HepG2 (cell line): ENCODE data around the gene CASKIN1. TPM values are rescaled to one million over a fixed set of nuclear protein-coding genes. Genes with fewer than 3 reads are reported as not detected.
A peak's percentile ranks its signal among the peaks of the same experiment; 100 is the strongest.

Source experiments
- ATAC-seq: fragments of 200-7000 bp; cut with Tn5 transposase; 3 replicates; pipeline ENCODE4 v1.9.1; 2020; ENCODE audit warnings: mild to moderate bottlenecking, moderate library complexity
- BruUV-seq: library from RNA; stranded (reverse); fragments of 400-500 nt; replicated peaks from 2 replicates; lab custom pipeline; 2021; lab: Mats Ljungman, UMichigan
- CTCF ChIA-PET: fragments of 300-600 bp; formaldehyde crosslinking; extraction: SDS; loops from one replicate; lab custom pipeline; 2021; ENCODE audit warnings: low total read pairs, inconsistent platforms, low intra/inter-chr PET ratio; lab: Yijun Ruan, JAX
- POLR2A ChIA-PET: fragments of 350-600 bp; sonication (Branson Sonifier 250); formaldehyde crosslinking; loops from one replicate; lab custom pipeline; 2020; ENCODE audit warnings: antibody characterized with exemption, inconsistent platforms; lab: Yijun Ruan, JAX
- DNase-seq: peaks from one replicate; pipeline ENCODE4 v3.0.0-alpha.2; 2015; ENCODE audit warnings: low spot score
- FAIRE-seq: peaks from 3 replicates; lab custom pipeline; 2011; peaks lifted over from hg19 to GRCh38; lab: Jason Lieb, UNC
- H2AFZ ChIP-seq: one replicate; pipeline ENCODE4 v1.6.1; 2011; ENCODE audit warnings: low read length, inconsistent platforms
- H3K27ac ChIP-seq: fragments of 300-600 bp; 3 replicates; pipeline ENCODE4 v1.8.0; 2011; ENCODE audit warnings: mixed run types, mild to moderate bottlenecking, mixed read lengths, low read length, inconsistent platforms; ENCODE audit not compliant: insufficient read depth; ENCODE audit errors: extremely low read length
- H3K27me3 ChIP-seq, 2 experiments: fragments of 200-600 bp in 1 of 2; 2 replicates in 1 of 2; 3 replicates in 1 of 2; pipeline versions ENCODE4 v1.6.0 to v1.8.0; 2011; ENCODE audit warnings: low read length in 2 of 2, mild to moderate bottlenecking in 2 of 2, moderate library complexity in 2 of 2, inconsistent platforms in 1 of 2; ENCODE audit not compliant: insufficient read depth in 2 of 2, control insufficient read depth in 1 of 2
- H3K36me3 ChIP-seq, 2 experiments: fragments of 200-600 bp in 1 of 2; replicated peaks in 1 of 2; 2 replicates in 1 of 2; 3 replicates in 1 of 2; pipeline versions ENCODE4 v1.5.1 to v1.8.0; 2011; ENCODE audit warnings: low read length in 2 of 2, inconsistent platforms in 1 of 2; ENCODE audit not compliant: insufficient read depth in 2 of 2, control insufficient read depth in 1 of 2
- H3K4me1 ChIP-seq: 2 replicates; pipeline ENCODE4 v1.5.1; 2012; ENCODE audit warnings: low read length, inconsistent platforms; ENCODE audit not compliant: insufficient read depth
- H3K4me2 ChIP-seq: 2 replicates; pipeline ENCODE4 v1.6.0; 2011; ENCODE audit warnings: low read depth, low read length, inconsistent platforms
- H3K4me3 ChIP-seq, 3 experiments: fragments of 200-600 bp in 1 of 3; sonication (generic), shearing (Covaris generic) in 1 of 3; replicated peaks in 1 of 3; 2 replicates each; pipeline ENCODE4 v1.5.1; 2011 to 2016; ENCODE audit warnings: low read length in 3 of 3, inconsistent platforms in 2 of 3, low read depth in 2 of 3, mild to moderate bottlenecking in 2 of 3, control low read depth in 1 of 3, mixed read lengths in 1 of 3; ENCODE audit not compliant: insufficient read depth in 1 of 3
- H3K79me2 ChIP-seq: one replicate; pipeline ENCODE4 v1.6.1; 2011; ENCODE audit warnings: low read length, inconsistent platforms; ENCODE audit not compliant: insufficient read depth
- H3K9ac ChIP-seq: 2 replicates; pipeline ENCODE4 v1.6.0; 2011; ENCODE audit warnings: mild to moderate bottlenecking, low read depth, low read length, inconsistent platforms; ENCODE audit not compliant: insufficient read depth
- H3K9me3 ChIP-seq: 2 replicates; pipeline ENCODE4 v1.5.1; 2012; ENCODE audit warnings: mild to moderate bottlenecking, low read length
- H4K20me1 ChIP-seq: 2 replicates; pipeline ENCODE4 v1.6.0; 2011; ENCODE audit warnings: inconsistent platforms, mild to moderate bottlenecking, low read length, moderate library complexity; ENCODE audit not compliant: insufficient read depth
- ARNT ChIP-seq: fragments of 450-650 bp; IDR thresholded peaks from 2 replicates; pipeline ENCODE4 v1.6.1; 2017
- CBX2 ChIP-seq, 2 experiments: fragments of 200-600 bp in 1 of 2; sonication (generic); formaldehyde crosslinking in 1 of 2; IDR thresholded peaks; 2 replicates each; pipeline versions ENCODE4 v1.7.0 to v1.8.1; 2018 to 2022; ENCODE audit warnings: low read depth in 2 of 2, low read length in 1 of 2, mild to moderate bottlenecking in 1 of 2, missing genetic modification reagents in 1 of 2
- RFX5 ChIP-seq: IDR thresholded peaks from 2 replicates; pipeline ENCODE4 v1.6.1; 2011; ENCODE audit warnings: low read depth, low read length, improper control_type of control experiment
- TAF15 ChIP-seq: fragments of 200-400 bp; formaldehyde crosslinking; IDR thresholded peaks from one replicate; pipeline ENCODE4 v1.6.1; 2018; ENCODE audit warnings: mild to moderate bottlenecking, low read depth, low read length; ENCODE audit not compliant: poor library complexity, severe bottlenecking
- ZNF446 ChIP-seq: sonication (generic); formaldehyde crosslinking; IDR thresholded peaks from 2 replicates; pipeline ENCODE4 v1.5.0; 2020; ENCODE audit warnings: mild to moderate bottlenecking, missing genetic modification reagents
- ZNF564 ChIP-seq: sonication (generic); formaldehyde crosslinking; IDR thresholded peaks from 2 replicates; pipeline ENCODE4 v1.8.1; 2023; ENCODE audit warnings: mild to moderate bottlenecking, missing genetic modification reagents
- ZNF7 ChIP-seq: IDR thresholded peaks from 2 replicates; pipeline ENCODE4 v1.6.1; 2016; ENCODE audit warnings: missing biosample characterization, missing genetic modification reagents
- ZNF891 ChIP-seq: sonication (generic); formaldehyde crosslinking; IDR thresholded peaks from 2 replicates; pipeline ENCODE4 v1.5.0; 2020; ENCODE audit warnings: mild to moderate bottlenecking, missing genetic modification reagents
- WGBS: methylation state at CpG from one replicate; pipeline ENCODE4 v1.1.6; 2017; ENCODE audit warnings: low lambda C conversion rate; 5-methylcytosine and 5-hydroxymethylcytosine counted together
- in situ Hi-C: cut with HindIII; loops from 2 replicates; pipeline ENCODE4 v1.10.0; 2017; ENCODE audit warnings: low pct_unique_long_range_greater_than_20kb; ENCODE audit not compliant: extremely low pct_ligation_motif_present
- intact Hi-C: fragments of 100-400 bp; cut with micrococcal nuclease; formaldehyde crosslinking; loops from one replicate; pipeline ENCODE4 v1.10.0; 2022; ENCODE audit not compliant: unreplicated experiment
- polyA plus RNA-seq, 8 experiments: library from polyadenylated mRNA; depleted of rRNA in 3 of 8; stranded (reverse) in 7 of 8; unstranded in 1 of 8; fragments of >200 nt; fragmentation: Illumina TruSeq in 4 of 8; extraction: Trizol in 4 of 8; gene quantifications; 2 replicates each; pipeline versions ENCODE4 v1.2.1 to v1.2.3, GENCODE V29; 2011 to 2016; ENCODE audit warnings: low read depth in 4 of 8, missing spikeins in 1 of 8, mixed read lengths in 1 of 8; ENCODE audit not compliant: insufficient read depth in 1 of 8
- total RNA-seq, 5 experiments: library from RNA; depleted of rRNA; stranded (reverse); fragments of >200 nt; fragmentation: Illumina TruSeq; extraction: Trizol; gene quantifications; 2 replicates each; pipeline ENCODE4 v1.2.3, GENCODE V29; 2016; ENCODE audit warnings: low read depth in 1 of 5
- TF ChIP-seq, protein P1 (sequence below): sonication (generic); formaldehyde crosslinking; IDR thresholded peaks from 2 replicates; pipeline ENCODE4 v1.4.0; 2020; ENCODE audit warnings: missing genetic modification reagents
- TF ChIP-seq, protein P2 (sequence below): IDR thresholded peaks from 2 replicates; pipeline ENCODE4 v1.6.1; 2016; ENCODE audit warnings: mild to moderate bottlenecking
- TF ChIP-seq, protein P3 (sequence below): sonication (generic); formaldehyde crosslinking; IDR thresholded peaks from 2 replicates; pipeline ENCODE4 v1.4.0; 2020; ENCODE audit warnings: missing genetic modification reagents, borderline replicate concordance

The CASKIN1 gene
- total and polyA plus RNA-seq, 2 of the 13 experiments (the other 11 are each of a cell fraction or from before 2014, with no cell fraction given): 1.2 to 2.2 TPM

DNA sequence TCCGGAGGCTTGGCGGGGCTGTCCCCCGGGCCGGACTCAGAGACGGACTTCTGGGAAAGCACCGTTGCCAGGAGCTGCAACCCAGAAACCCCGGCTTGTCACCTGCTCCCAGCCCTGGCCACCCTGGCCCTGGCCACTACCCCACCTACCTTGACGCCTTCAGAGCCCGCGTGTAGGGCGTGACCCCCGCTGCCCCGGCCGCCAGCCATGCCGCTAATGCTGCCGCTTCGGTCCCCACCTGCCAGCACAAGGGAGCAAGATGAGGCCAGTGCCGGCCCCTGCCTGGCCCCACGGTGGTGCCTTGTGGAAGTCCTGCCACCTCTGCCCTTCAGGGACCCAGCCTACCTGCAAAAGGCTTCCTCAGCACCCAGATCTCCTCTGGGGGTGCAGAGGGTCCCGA, 11.4 kb downstream of the CASKIN1 start:
- ChIA-PET POLR2A (interaction anchor here (1.2 kb wide), 1 partner anchor 30 kb away, joined by 4 read pairs; the partner anchor contains the start of gene TRAF7), CTCF (no interaction called here)
- 76% methylated on average over 7 of the region's 20 CpGs for WGBS
- Histone ChIP-seq H3K27me3 (no peaks in the 10 kb centered on the region), H3K36me3 (no peaks in the 10 kb centered on the region), H3K9me3 (no peaks in the 10 kb centered on the region), H2AFZ (no peak overlapping the region), H3K4me1 (peaks cover 24% of the 10 kb centered on the region), H3K4me3 (no peak overlapping the region), H3K79me2 (no peaks in the 10 kb centered on the region), H4K20me1 (no peaks in the 10 kb centered on the region), H3K27ac (no peak overlapping the region), H3K9ac (no peak overlapping the region), H3K4me2 (no peak overlapping the region)
- intact Hi-C loops (no loop called here), in situ Hi-C loops (no loop called here)
- ATAC-seq: no peak
- no peak for FAIRE-seq
- no peak for DNase-seq
- BruUV-seq: no TSS peak
- TF ChIP-seq ZNF891 (CRISPR knock-in tag): no peak
- TF ChIP-seq, protein P1, sequence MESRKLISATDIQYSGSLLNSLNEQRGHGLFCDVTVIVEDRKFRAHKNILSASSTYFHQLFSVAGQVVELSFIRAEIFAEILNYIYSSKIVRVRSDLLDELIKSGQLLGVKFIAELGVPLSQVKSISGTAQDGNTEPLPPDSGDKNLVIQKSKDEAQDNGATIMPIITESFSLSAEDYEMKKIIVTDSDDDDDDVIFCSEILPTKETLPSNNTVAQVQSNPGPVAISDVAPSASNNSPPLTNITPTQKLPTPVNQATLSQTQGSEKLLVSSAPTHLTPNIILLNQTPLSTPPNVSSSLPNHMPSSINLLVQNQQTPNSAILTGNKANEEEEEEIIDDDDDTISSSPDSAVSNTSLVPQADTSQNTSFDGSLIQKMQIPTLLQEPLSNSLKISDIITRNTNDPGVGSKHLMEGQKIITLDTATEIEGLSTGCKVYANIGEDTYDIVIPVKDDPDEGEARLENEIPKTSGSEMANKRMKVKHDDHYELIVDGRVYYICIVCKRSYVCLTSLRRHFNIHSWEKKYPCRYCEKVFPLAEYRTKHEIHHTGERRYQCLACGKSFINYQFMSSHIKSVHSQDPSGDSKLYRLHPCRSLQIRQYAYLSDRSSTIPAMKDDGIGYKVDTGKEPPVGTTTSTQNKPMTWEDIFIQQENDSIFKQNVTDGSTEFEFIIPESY (CRISPR knock-in tag): 0 out of 2 replicates have a peak, but pooled peaks have one; percentile 26

DNA sequence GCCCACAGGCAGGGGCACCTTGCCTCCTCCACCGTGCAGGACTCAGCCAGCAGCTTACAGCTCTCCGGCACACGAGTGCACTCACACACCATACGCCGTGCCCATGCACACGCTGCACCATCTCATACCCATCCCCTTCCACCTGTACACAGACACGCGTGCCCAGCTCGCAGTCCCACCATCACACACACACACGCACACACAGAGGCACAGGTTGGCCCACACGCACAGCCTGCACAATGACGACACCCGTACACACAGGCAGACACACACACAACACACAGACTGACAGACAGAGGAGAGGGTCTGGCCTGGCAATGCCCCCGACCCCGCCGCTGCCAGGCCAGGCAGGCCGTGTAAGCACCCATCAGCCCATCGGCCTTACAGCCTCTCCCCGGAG, 12.1 kb downstream of the CASKIN1 start:
- DNase-seq (no peak), ATAC-seq (no peak), FAIRE-seq (no peak)
- WGBS: 87% methylated on average over 17 of the region's 19 CpGs
- Histone ChIP-seq H3K4me1 (peaks cover 18% of the 10 kb centered on the region), H3K4me2 (no peak overlapping the region), H3K4me3 (no peak overlapping the region), H4K20me1 (no peaks in the 10 kb centered on the region), H3K27ac (no peak overlapping the region), H3K9ac (no peak overlapping the region), H3K79me2 (no peaks in the 10 kb centered on the region), H3K36me3 (no peaks in the 10 kb centered on the region), H3K9me3 (no peaks in the 10 kb centered on the region), H3K27me3 (no peaks in the 10 kb centered on the region), H2AFZ (no peak overlapping the region)
- POLR2A ChIA-PET: interaction anchor here (1.2 kb wide), 1 partner anchor 29 kb away, joined by 4 read pairs; the partner anchor contains the start of gene TRAF7
- in situ Hi-C loops: no loop called here
- CTCF ChIA-PET: no interaction called here
- intact Hi-C loops: no loop called here
- no TSS peak for BruUV-seq
- TF ChIP-seq, protein P2, sequence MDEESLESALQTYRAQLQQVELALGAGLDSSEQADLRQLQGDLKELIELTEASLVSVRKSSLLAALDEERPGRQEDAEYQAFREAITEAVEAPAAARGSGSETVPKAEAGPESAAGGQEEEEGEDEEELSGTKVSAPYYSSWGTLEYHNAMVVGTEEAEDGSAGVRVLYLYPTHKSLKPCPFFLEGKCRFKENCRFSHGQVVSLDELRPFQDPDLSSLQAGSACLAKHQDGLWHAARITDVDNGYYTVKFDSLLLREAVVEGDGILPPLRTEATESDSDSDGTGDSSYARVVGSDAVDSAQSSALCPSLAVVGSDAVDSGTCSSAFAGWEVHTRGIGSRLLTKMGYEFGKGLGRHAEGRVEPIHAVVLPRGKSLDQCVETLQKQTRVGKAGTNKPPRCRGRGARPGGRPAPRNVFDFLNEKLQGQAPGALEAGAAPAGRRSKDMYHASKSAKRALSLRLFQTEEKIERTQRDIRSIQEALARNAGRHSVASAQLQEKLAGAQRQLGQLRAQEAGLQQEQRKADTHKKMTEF (CRISPR knock-in tag): no peak
- TF ChIP-seq ARNT (no peak), ZNF446 (no peak), ZNF564 (CRISPR knock-in tag) (no peak), ZNF7 (no peak), CBX2 (IDR thresholded peaks at IDR 0.05; ENCODE audit: low read depth, low read length) (no peak), CBX2 (CRISPR knock-in tag; IDR thresholded peaks at IDR 0.05; ENCODE audit: low read depth) (no peak), TAF15 (no peak), RFX5 (no peak)
- TF ChIP-seq, protein P3, sequence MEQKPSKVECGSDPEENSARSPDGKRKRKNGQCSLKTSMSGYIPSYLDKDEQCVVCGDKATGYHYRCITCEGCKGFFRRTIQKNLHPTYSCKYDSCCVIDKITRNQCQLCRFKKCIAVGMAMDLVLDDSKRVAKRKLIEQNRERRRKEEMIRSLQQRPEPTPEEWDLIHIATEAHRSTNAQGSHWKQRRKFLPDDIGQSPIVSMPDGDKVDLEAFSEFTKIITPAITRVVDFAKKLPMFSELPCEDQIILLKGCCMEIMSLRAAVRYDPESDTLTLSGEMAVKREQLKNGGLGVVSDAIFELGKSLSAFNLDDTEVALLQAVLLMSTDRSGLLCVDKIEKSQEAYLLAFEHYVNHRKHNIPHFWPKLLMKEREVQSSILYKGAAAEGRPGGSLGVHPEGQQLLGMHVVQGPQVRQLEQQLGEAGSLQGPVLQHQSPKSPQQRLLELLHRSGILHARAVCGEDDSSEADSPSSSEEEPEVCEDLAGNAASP (CRISPR knock-in tag): no peak
